Measurements from ENCODE around the gene GPATCH2.

Gene GPATCH2

DNA sequence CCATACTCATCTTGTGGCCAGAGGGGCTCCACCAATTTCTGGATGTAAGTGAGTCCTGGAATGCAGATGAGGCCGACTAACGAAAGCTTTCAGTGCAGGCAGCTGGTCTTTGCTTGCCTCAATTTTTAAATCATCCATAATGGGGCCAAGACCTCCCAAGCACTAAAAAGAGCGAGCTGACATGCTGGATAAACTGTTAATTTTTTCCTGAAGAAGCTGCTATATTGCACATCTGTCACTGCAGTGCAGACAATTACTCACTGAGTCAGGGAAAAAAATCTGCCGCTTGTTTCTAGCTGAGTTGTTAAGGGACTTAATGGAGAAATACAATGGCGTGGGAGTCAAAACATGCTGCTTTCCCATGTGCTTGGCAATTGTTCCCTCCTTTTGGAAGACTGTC lies 205.5 kb downstream of the GPATCH2 start:
- no peaks in the 10 kb centered on the region for H3K9me2 ChIP-seq (ENCODE audit: low read depth, low read length)
- H2AFZ ChIP-seq (ENCODE audit: low read length) = no peak overlapping the region
- H3K4me3 ChIP-seq (ENCODE audit: low read depth, low read length, poor library complexity, severe bottlenecking) = no peak overlapping the region
- TF ChIP-seq EZH2 (IDR thresholded peaks at IDR 0.05; ENCODE audit: borderline replicate concordance, low read length) = no peak
- TF ChIP-seq, protein P1, sequence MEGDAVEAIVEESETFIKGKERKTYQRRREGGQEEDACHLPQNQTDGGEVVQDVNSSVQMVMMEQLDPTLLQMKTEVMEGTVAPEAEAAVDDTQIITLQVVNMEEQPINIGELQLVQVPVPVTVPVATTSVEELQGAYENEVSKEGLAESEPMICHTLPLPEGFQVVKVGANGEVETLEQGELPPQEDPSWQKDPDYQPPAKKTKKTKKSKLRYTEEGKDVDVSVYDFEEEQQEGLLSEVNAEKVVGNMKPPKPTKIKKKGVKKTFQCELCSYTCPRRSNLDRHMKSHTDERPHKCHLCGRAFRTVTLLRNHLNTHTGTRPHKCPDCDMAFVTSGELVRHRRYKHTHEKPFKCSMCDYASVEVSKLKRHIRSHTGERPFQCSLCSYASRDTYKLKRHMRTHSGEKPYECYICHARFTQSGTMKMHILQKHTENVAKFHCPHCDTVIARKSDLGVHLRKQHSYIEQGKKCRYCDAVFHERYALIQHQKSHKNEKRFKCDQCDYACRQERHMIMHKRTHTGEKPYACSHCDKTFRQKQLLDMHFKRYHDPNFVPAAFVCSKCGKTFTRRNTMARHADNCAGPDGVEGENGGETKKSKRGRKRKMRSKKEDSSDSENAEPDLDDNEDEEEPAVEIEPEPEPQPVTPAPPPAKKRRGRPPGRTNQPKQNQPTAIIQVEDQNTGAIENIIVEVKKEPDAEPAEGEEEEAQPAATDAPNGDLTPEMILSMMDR (IDR thresholded peaks at IDR 0.05; ENCODE audit: low read length) = no peak
- H3K27ac ChIP-seq (ENCODE audit: low read depth, low read length, poor library complexity, severe bottlenecking) = no peak overlapping the region
- no peaks in the 10 kb centered on the region for H3K9me3 ChIP-seq (ENCODE audit: low read length)
- H3K9ac ChIP-seq (ENCODE audit: low read length) = no peak overlapping the region
- H3K4me1 ChIP-seq (ENCODE audit: insufficient read depth, low read length, severe bottlenecking) = no peaks in the 10 kb centered on the region
- H4K20me1 ChIP-seq (ENCODE audit: insufficient read depth, low read length) = no peaks in the 10 kb centered on the region
- no peaks in the 10 kb centered on the region for H3K27me3 ChIP-seq (ENCODE audit: insufficient read depth, low read length)
- H3F3A ChIP-seq (ENCODE audit: insufficient read depth, low read length) = no peaks in the 10 kb centered on the region
- H3K36me3 ChIP-seq (ENCODE audit: insufficient read depth, low read length) = no peaks in the 10 kb centered on the region
- H3K4me2 ChIP-seq (ENCODE audit: low read length) = no peak overlapping the region
- H3K79me2 ChIP-seq (ENCODE audit: insufficient read depth, low read length) = no peaks in the 10 kb centered on the region

DNA sequence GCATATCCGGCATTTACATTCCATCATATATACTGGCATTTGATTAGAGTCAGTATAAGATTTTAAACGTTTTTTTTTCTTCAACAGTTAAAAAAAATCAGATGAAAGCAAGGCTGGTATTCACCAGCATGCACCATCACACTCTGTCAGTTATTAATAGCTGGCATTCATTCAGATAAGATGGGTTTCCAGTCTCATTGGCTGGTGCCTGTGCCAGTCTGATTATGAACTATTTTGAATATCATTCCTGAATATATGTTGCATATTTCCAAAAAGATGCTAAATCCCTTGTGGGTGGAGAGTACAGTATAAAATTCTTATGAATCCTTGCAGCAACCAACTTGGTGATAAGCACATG lies 211.7 kb downstream of the GPATCH2 start:
- Histone ChIP-seq H4K20me1 (ENCODE audit: insufficient read depth, low read length) (no peaks in the 10 kb centered on the region), H3F3A (ENCODE audit: insufficient read depth, low read length) (no peaks in the 10 kb centered on the region), H3K27ac (ENCODE audit: low read depth, low read length, poor library complexity, severe bottlenecking) (no peak overlapping the region), H3K9me3 (ENCODE audit: low read length) (no peaks in the 10 kb centered on the region), H3K4me1 (ENCODE audit: insufficient read depth, low read length, severe bottlenecking) (no peaks in the 10 kb centered on the region), H3K9me2 (ENCODE audit: low read depth, low read length) (no peaks in the 10 kb centered on the region), H3K27me3 (ENCODE audit: insufficient read depth, low read length) (no peaks in the 10 kb centered on the region), H2AFZ (ENCODE audit: low read length) (no peak overlapping the region), H3K9ac (ENCODE audit: low read length) (no peak overlapping the region), H3K36me3 (ENCODE audit: insufficient read depth, low read length) (no peaks in the 10 kb centered on the region), H3K4me2 (ENCODE audit: low read length) (no peak overlapping the region), H3K79me2 (ENCODE audit: insufficient read depth, low read length) (no peaks in the 10 kb centered on the region), H3K4me3 (ENCODE audit: low read depth, low read length, poor library complexity, severe bottlenecking) (no peak overlapping the region)
- TF ChIP-seq EZH2 (IDR thresholded peaks at IDR 0.05; ENCODE audit: borderline replicate concordance, low read length) = no peak
- TF ChIP-seq, protein P1 (IDR thresholded peaks at IDR 0.05; ENCODE audit: low read length) = no peak

DNA sequence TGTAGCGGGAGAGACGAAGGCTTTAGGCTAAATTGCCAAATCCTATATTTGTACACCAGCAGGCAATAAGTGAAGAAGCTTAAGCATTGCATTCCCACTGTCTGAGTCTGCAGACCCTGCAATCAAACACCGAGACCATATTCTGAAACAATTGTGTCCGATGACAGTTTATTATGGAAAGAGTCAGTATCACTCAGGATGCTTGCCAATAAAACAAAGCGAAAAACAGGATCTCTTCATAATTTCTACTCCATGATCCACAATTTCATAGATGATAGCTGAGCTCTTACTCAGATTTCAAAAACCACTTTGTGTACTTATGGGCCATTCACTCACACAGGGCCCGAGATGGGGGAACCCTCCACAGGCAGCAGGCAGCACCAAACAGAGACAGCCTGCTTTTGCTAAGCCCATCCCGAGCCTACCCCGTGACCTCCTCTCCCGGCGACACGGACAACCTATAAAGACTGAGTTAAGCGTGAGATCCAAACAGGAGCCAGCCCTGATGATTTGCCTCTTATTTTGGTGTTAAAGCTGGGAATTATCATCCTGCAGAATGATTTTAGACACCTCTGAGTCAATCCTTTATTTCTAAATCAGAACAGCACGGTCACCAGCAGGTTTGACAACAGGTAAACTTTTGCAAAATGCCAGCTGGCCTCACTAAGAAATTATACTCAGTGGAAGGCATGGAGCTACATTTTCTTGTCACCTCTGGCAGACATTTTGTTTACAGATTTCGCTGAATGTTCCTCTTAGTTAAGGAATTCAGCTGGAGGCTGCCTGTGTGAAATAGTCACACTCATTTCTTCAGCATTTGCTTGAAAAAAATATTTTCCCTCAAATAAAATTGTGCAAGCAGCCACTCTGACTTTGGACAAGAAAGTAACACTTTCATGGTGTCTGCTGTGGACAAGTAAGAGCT lies 212.4 kb downstream of the GPATCH2 start:
- H3K9me2 ChIP-seq (ENCODE audit: low read depth, low read length) = no peaks in the 10 kb centered on the region
- no peak overlapping the region for H2AFZ ChIP-seq (ENCODE audit: low read length)
- H3K4me2 ChIP-seq (ENCODE audit: low read length) = no peak overlapping the region
- TF ChIP-seq EZH2 (IDR thresholded peaks at IDR 0.05; ENCODE audit: borderline replicate concordance, low read length) = no peak
- TF ChIP-seq, protein P1 (IDR thresholded peaks at IDR 0.05; ENCODE audit: low read length) = no peak
- no peak overlapping the region for H3K4me3 ChIP-seq (ENCODE audit: low read depth, low read length, poor library complexity, severe bottlenecking)
- H4K20me1 ChIP-seq (ENCODE audit: insufficient read depth, low read length) = no peaks in the 10 kb centered on the region
- H3K4me1 ChIP-seq (ENCODE audit: insufficient read depth, low read length, severe bottlenecking) = no peaks in the 10 kb centered on the region
- no peaks in the 10 kb centered on the region for H3K9me3 ChIP-seq (ENCODE audit: low read length)
- no peaks in the 10 kb centered on the region for H3K79me2 ChIP-seq (ENCODE audit: insufficient read depth, low read length)
- H3K9ac ChIP-seq (ENCODE audit: low read length) = no peak overlapping the region
- no peaks in the 10 kb centered on the region for H3K36me3 ChIP-seq (ENCODE audit: insufficient read depth, low read length)
- H3F3A ChIP-seq (ENCODE audit: insufficient read depth, low read length) = no peaks in the 10 kb centered on the region
- no peaks in the 10 kb centered on the region for H3K27me3 ChIP-seq (ENCODE audit: insufficient read depth, low read length)
- no peak overlapping the region for H3K27ac ChIP-seq (ENCODE audit: low read depth, low read length, poor library complexity, severe bottlenecking)
